HCT116 (cell line): ENCODE results near the gene MYO10. TPM values are rescaled to one million over a fixed set of nuclear protein-coding genes. Genes with fewer than 3 reads are reported as not detected.

ENCODE experiments used
- ATAC-seq: fragments of 200-7000 bp; cut with Tn5 transposase; 2 replicates; pipeline ENCODE4 v1.9.1; 2020; ENCODE audit warnings: mild to moderate bottlenecking, moderate library complexity
- BruUV-seq: library from RNA; stranded (reverse); fragments of 400-500 nt; replicated peaks from 2 replicates; lab custom pipeline; 2021; lab: Mats Ljungman, UMichigan
- CTCF ChIA-PET: fragments of 300-600 bp; sonication (Branson Sonifier 250); formaldehyde crosslinking; loops from one replicate; lab custom pipeline; 2021; ENCODE audit warnings: antibody characterized with exemption; lab: Charles Lee
- POLR2A ChIA-PET: fragments of 300-600, 350-600 bp; sonication (Branson Sonifier 250); formaldehyde crosslinking; loops from one replicate; lab custom pipeline; 2021; ENCODE audit warnings: antibody characterized with exemption; lab: Charles Lee
- RAD21 ChIA-PET, 2 experiments: fragments of 300-600 bp; sonication (Branson Sonifier 250); formaldehyde crosslinking; loops; one replicate each; lab custom pipeline; 2023; ENCODE audit warnings: low total read pairs in 2 of 2; ENCODE audit not compliant: uncharacterized antibody in 2 of 2, unreplicated experiment in 2 of 2, low non-redundant PET in 1 of 2; lab: Charles Lee
- DNase-seq: peaks from one replicate; pipeline ENCODE4 v3.0.0-alpha.2; 2010; ENCODE audit warnings: low read depth, low spot score
- H2AFZ ChIP-seq: fragments of 200-600 bp; shearing (Covaris generic), sonication (generic); 2 replicates; pipeline ENCODE4 v1.6.1; 2017; ENCODE audit warnings: low read depth, mixed run types, mixed read lengths, antibody characterized with exemption, low read length; ENCODE audit not compliant: poor library complexity, severe bottlenecking
- H3K27ac ChIP-seq: 2 replicates; pipeline ENCODE4 v1.5.1; 2012; ENCODE audit warnings: low read depth, low read length
- H3K27me3 ChIP-seq: fragments of 200-600 bp; sonication (generic); 2 replicates; pipeline ENCODE4 v1.6.1; 2016; ENCODE audit warnings: mixed run types, low read length, mixed read lengths; ENCODE audit not compliant: insufficient read depth
- H3K36me3 ChIP-seq, 2 experiments: fragments of 200-500 bp in 1 of 2; fragments of 200-600 bp in 1 of 2; sonication (Bioruptor generic) in 1 of 2; sonication (generic) in 1 of 2; 2 replicates each; pipeline versions ENCODE4 v1.5.1 to v1.6.1; 2014 to 2016; ENCODE audit warnings: low read length in 2 of 2, inconsistent platforms in 1 of 2, mixed read lengths in 1 of 2, mixed run types in 1 of 2; ENCODE audit not compliant: insufficient read depth in 2 of 2, control insufficient read depth in 1 of 2
- H3K4me1 ChIP-seq, 2 experiments: fragments of 200-600 bp in 1 of 2; sonication (generic) in 1 of 2; 2 replicates each; pipeline versions ENCODE4 v1.5.1 to v1.6.1; 2012 to 2017; ENCODE audit warnings: low read length in 2 of 2, inconsistent platforms in 1 of 2, mild to moderate bottlenecking in 1 of 2, mixed read lengths in 1 of 2, mixed run types in 1 of 2, moderate library complexity in 1 of 2; ENCODE audit not compliant: insufficient read depth in 2 of 2, control insufficient read depth in 1 of 2
- H3K4me2 ChIP-seq: fragments of 200-600 bp; sonication (generic); 2 replicates; pipeline ENCODE4 v1.6.1; 2017; ENCODE audit warnings: mixed run types, low read length, mixed read lengths
- H3K4me3 ChIP-seq, 2 experiments: fragments of 200-600 bp in 1 of 2; sonication (generic) in 1 of 2; replicated peaks in 1 of 2; 2 replicates each; pipeline ENCODE4 v1.5.1; 2011 to 2016; ENCODE audit warnings: low read length in 2 of 2, control low read depth in 1 of 2, low read depth in 1 of 2, mild to moderate bottlenecking in 1 of 2, mixed read lengths in 1 of 2, mixed run types in 1 of 2
- H3K79me2 ChIP-seq: fragments of 200-600 bp; sonication (generic); 2 replicates; pipeline ENCODE4 v1.6.1; 2017; ENCODE audit warnings: mild to moderate bottlenecking, mixed run types, low read length, moderate library complexity, mixed read lengths; ENCODE audit not compliant: insufficient read depth
- H3K9ac ChIP-seq: fragments of 200-600 bp; sonication (generic); 2 replicates; pipeline ENCODE4 v1.6.1; 2016; ENCODE audit warnings: low read length, mixed read lengths
- H3K9me2 ChIP-seq: fragments of 200-600 bp; sonication (generic), shearing (Covaris generic); 2 replicates; pipeline ENCODE4 v1.6.1; 2017; ENCODE audit warnings: mixed run types, mild to moderate bottlenecking, moderate library complexity; ENCODE audit not compliant: insufficient read depth
- H3K9me3 ChIP-seq, 2 experiments: fragments of 200-500 bp in 1 of 2; fragments of 200-600 bp in 1 of 2; sonication (Bioruptor generic) in 1 of 2; sonication (generic) in 1 of 2; 2 replicates each; pipeline ENCODE4 v1.6.1; 2014 to 2017; ENCODE audit warnings: low read length in 2 of 2, mixed read lengths in 2 of 2, inconsistent platforms in 1 of 2, low read depth in 1 of 2, mild to moderate bottlenecking in 1 of 2, mixed run types in 1 of 2, moderate library complexity in 1 of 2; ENCODE audit not compliant: control insufficient read depth in 1 of 2, insufficient read depth in 1 of 2
- H4K20me1 ChIP-seq: fragments of 200-600 bp; sonication (generic), shearing (Covaris generic); 2 replicates; pipeline ENCODE4 v1.6.1; 2017; ENCODE audit warnings: mixed run types, mild to moderate bottlenecking, moderate library complexity; ENCODE audit not compliant: insufficient read depth
- CBX3 ChIP-seq: IDR thresholded peaks from 2 replicates; pipeline ENCODE4 v1.6.1; 2012; ENCODE audit warnings: low read depth
- CEBPB ChIP-seq: IDR thresholded peaks from 2 replicates; pipeline ENCODE4 v1.6.1; 2012; ENCODE audit warnings: low read depth
- ELF1 ChIP-seq: IDR thresholded peaks from 2 replicates; pipeline ENCODE4 v1.6.1; 2012; ENCODE audit warnings: low read depth, borderline replicate concordance
- EZH2 ChIP-seq: fragments of 200-600 bp; sonication (generic); IDR thresholded peaks from 2 replicates; pipeline ENCODE4 v1.6.1; 2017; ENCODE audit warnings: antibody characterized with exemption, mixed run types
- EZH2phosphoT487 ChIP-seq: fragments of 200-600 bp; IDR thresholded peaks from 2 replicates; pipeline ENCODE4 v1.6.1; 2018; ENCODE audit warnings: antibody characterized with exemption, borderline replicate concordance
- FOSL1 ChIP-seq: IDR thresholded peaks from 2 replicates; pipeline ENCODE4 v1.6.1; 2012; ENCODE audit warnings: low read depth
- MAX ChIP-seq: IDR thresholded peaks from 2 replicates; pipeline ENCODE4 v1.6.1; 2012
- POLR2A ChIP-seq: IDR thresholded peaks from 2 replicates; pipeline ENCODE4 v1.7.0; 2011; ENCODE audit warnings: borderline replicate concordance; ENCODE audit not compliant: insufficient read depth, insufficient read length; ENCODE audit errors: extremely low read depth
- RAD21 ChIP-seq: IDR thresholded peaks from 2 replicates; pipeline ENCODE4 v1.6.1; 2012; ENCODE audit warnings: low read depth, mild to moderate bottlenecking
- SRF ChIP-seq: IDR thresholded peaks from 2 replicates; pipeline ENCODE4 v1.6.1; 2012; ENCODE audit warnings: low read depth
- YY1 ChIP-seq: IDR thresholded peaks from 2 replicates; pipeline ENCODE4 v1.6.1; 2011; ENCODE audit warnings: low read length, low read depth, moderate library complexity, mild to moderate bottlenecking; ENCODE audit not compliant: insufficient replicate concordance; ENCODE audit errors: extremely low read depth
- ZBTB33 ChIP-seq: IDR thresholded peaks from 2 replicates; pipeline ENCODE4 v1.6.1; 2011; ENCODE audit warnings: mild to moderate bottlenecking, low read length, moderate library complexity; ENCODE audit not compliant: insufficient replicate concordance; ENCODE audit errors: extremely low read depth
- ZFX ChIP-seq: fragments of 450-650 bp; IDR thresholded peaks from 2 replicates; pipeline ENCODE4 v1.6.1; 2017
- ZNF274 ChIP-seq: fragments of 200-500 bp; sonication (Bioruptor generic); IDR thresholded peaks from 2 replicates; pipeline ENCODE4 v1.6.1; 2014; ENCODE audit warnings: mild to moderate bottlenecking, low read depth, low read length, inconsistent platforms
- intact Hi-C: fragments of 100-400 bp; cut with micrococcal nuclease; formaldehyde crosslinking; loops from 2 replicates; pipeline ENCODE4 v1.10.0; 2022
- total RNA-seq: library from RNA; stranded (reverse); gene quantifications from one replicate; pipeline ENCODE4 v1.2.1, GENCODE V29; 2021; ENCODE audit not compliant: unreplicated experiment

The MYO10 gene
- total RNA-seq, 1 experiment from 2014 or later = 34.9 TPM

DNA sequence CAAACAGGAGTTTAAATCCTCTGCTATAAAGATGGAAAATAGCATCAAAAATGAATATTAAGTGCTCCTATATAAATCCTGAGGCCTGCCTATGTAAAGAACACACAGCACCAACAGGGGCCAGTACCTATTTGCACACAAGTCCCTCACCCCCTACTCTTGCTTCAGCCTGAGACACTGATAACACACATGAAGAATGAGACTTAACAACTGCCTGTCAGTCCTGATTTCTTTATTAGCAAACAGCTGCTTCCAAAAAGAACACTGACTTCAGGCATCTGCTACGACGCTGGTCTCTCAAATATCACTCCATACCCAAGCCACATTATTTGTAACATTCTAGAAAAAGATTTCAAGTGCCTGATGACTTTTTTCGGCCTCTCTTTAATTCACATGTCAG lies 55.5 kb downstream of the MYO10 start:
- no peaks in the 10 kb centered on the region for H3K27me3 ChIP-seq
- H3K36me3 ChIP-seq = peaks cover 0 to 9% of the 10 kb centered on the region in 2 experiments; a peak in 1 of 4 replicates
- TF ChIP-seq FOSL1 (no peak), ZNF274 (no peak), RAD21 (no peak), SRF (no peak), CBX3 (no peak)
- no peaks in the 10 kb centered on the region for H4K20me1 ChIP-seq
- peaks cover 22 to 32% of the 10 kb centered on the region in 2 experiments; a peak in 3 of 4 replicates for H3K4me1 ChIP-seq
- H3K4me3 ChIP-seq = no peak overlapping the region
- BruUV-seq = no TSS peak
- no peaks in the 10 kb centered on the region for H3K9me2 ChIP-seq
- H3K9ac ChIP-seq = no peak overlapping the region
- ATAC-seq (no peak), DNase-seq (no peak)
- H3K79me2 ChIP-seq = peaks cover 84% of the 10 kb centered on the region
- RAD21 ChIA-PET = no interaction called here
- POLR2A ChIA-PET = no interaction called here
- intact Hi-C loops = no loop called here
- CTCF ChIA-PET = no interaction called here
- H3K9me3 ChIP-seq = no peaks in the 10 kb centered on the region
- H3K27ac ChIP-seq = no peak overlapping the region
- no peak overlapping the region for H3K4me2 ChIP-seq
- H2AFZ ChIP-seq = no peak overlapping the region

DNA sequence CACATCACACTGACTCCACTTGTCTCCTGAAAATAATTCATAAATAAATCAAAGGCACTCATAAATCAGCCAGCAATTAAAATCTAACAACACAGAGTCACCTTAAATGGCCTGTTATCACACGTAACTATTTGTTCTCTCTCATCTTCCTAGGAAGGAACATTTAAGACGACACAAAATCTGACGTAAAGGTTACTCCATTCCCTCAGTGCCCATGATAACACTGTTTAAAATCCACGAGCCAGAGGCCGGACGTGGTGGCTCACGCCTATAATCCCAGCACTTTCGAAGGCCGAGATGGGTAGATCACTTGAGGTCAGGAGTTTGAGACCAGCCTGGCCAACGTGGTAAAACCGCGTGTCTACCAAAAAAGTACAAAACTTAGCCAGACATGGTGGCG lies 56.4 kb downstream of the MYO10 start:
- no peaks in the 10 kb centered on the region for H3K9me2 ChIP-seq
- no TSS peak for BruUV-seq
- no peak overlapping the region for H3K4me3 ChIP-seq
- no peak overlapping the region for H3K27ac ChIP-seq
- no peaks in the 10 kb centered on the region for H3K9me3 ChIP-seq
- DNase-seq (no peak), ATAC-seq (no peak)
- H3K79me2 ChIP-seq = peaks cover 75% of the 10 kb centered on the region
- TF ChIP-seq ZBTB33 = no peak
- no peak for TF ChIP-seq MAX
- TF ChIP-seq CEBPB = no peak
- TF ChIP-seq EZH2phosphoT487 = no peak
- TF ChIP-seq ELF1 = no peak
- no peak for TF ChIP-seq ZFX
- no peak for TF ChIP-seq YY1
- no peak for TF ChIP-seq CBX3
- TF ChIP-seq POLR2A = no peak
- TF ChIP-seq EZH2 = no peak
- no peak overlapping the region for H2AFZ ChIP-seq
- intact Hi-C loops = no loop called here
- ChIA-PET CTCF (no interaction called here), POLR2A (no interaction called here), RAD21 (no interaction called here)
- no peak overlapping the region for H3K9ac ChIP-seq
- H3K4me2 ChIP-seq = no peak overlapping the region
- H3K4me1 ChIP-seq = peaks cover 13 to 23% of the 10 kb centered on the region in 2 experiments; a peak in 3 of 4 replicates
- no peaks in the 10 kb centered on the region for H3K27me3 ChIP-seq
- peaks cover 0 to 14% of the 10 kb centered on the region in 2 experiments; a peak in 1 of 4 replicates for H3K36me3 ChIP-seq
- no peaks in the 10 kb centered on the region for H4K20me1 ChIP-seq
